HEK293 (cell line): ENCODE results near the gene HRC.

Experiments
- CTCF ChIA-PET: fragments of 350-600 bp; formaldehyde crosslinking; extraction: SDS; loops from one replicate; lab custom pipeline; 2021; ENCODE audit warnings: antibody characterized with exemption; lab: Yijun Ruan, JAX
- POLR2A ChIA-PET: fragments of 300-600 bp; formaldehyde crosslinking; extraction: SDS; loops from one replicate; lab custom pipeline; 2020; ENCODE audit warnings: antibody characterized with exemption, inconsistent platforms; lab: Yijun Ruan, JAX
- H3K27ac ChIP-seq: fragments of 200-500 bp; sonication (Bioruptor generic); 2 replicates; pipeline ENCODE4 v1.5.1; 2014; ENCODE audit warnings: low read depth, low read length, control low read depth, inconsistent platforms; ENCODE audit errors: extremely low read depth
- H3K36me3 ChIP-seq, 2 experiments: fragments of 200-500 bp in 1 of 2; sonication (Bioruptor generic) in 1 of 2; 1 replicate in 1 of 2; 2 replicates in 1 of 2; pipeline ENCODE4 v1.5.1; 2014 to 2017; ENCODE audit warnings: inconsistent platforms in 2 of 2, low read length in 2 of 2; ENCODE audit not compliant: control insufficient read depth in 2 of 2, insufficient read depth in 1 of 2
- H3K4me1 ChIP-seq: fragments of 200-500 bp; sonication (Bioruptor generic); 2 replicates; pipeline ENCODE4 v1.5.1; 2014; ENCODE audit warnings: mild to moderate bottlenecking, low read length, inconsistent platforms; ENCODE audit not compliant: control insufficient read depth, insufficient read depth
- H3K4me3 ChIP-seq: 2 replicates; pipeline ENCODE4 v1.5.1; 2011; ENCODE audit warnings: low read depth, mild to moderate bottlenecking, control low read depth, low read length, moderate library complexity
- H3K9me3 ChIP-seq: fragments of 200-500 bp; sonication (Bioruptor generic); 2 replicates; pipeline ENCODE4 v1.5.1; 2014; ENCODE audit warnings: low read depth, low read length, inconsistent platforms; ENCODE audit not compliant: control insufficient read depth, insufficient read depth
- INSM2 ChIP-seq: fragments of 450-650 bp; formaldehyde crosslinking; IDR thresholded peaks from 2 replicates; pipeline ENCODE4 v1.5.1; 2016; ENCODE audit warnings: missing biosample characterization, missing genetic modification characterization
- KLF1 ChIP-seq: fragments of 450-650 bp; formaldehyde crosslinking; IDR thresholded peaks from 2 replicates; pipeline ENCODE4 v1.5.1; 2016; ENCODE audit warnings: missing biosample characterization, missing genetic modification characterization
- KLF17 ChIP-seq: fragments of 450-650 bp; formaldehyde crosslinking; IDR thresholded peaks from 2 replicates; pipeline ENCODE4 v1.5.1; 2016; ENCODE audit warnings: missing biosample characterization, missing genetic modification characterization
- KLF8 ChIP-seq: fragments of 450-650 bp; formaldehyde crosslinking; IDR thresholded peaks from 2 replicates; pipeline ENCODE4 v1.5.1; 2016; ENCODE audit warnings: missing biosample characterization, missing genetic modification characterization
- SP2 ChIP-seq: fragments of 450-650 bp; formaldehyde crosslinking; IDR thresholded peaks from 2 replicates; pipeline ENCODE4 v1.5.1; 2016; ENCODE audit warnings: missing biosample characterization, missing genetic modification characterization
- SP3 ChIP-seq: fragments of 450-650 bp; formaldehyde crosslinking; IDR thresholded peaks from 2 replicates; pipeline ENCODE4 v1.5.1; 2016; ENCODE audit warnings: missing biosample characterization, missing genetic modification characterization
- ZBTB20 ChIP-seq: fragments of 450-650 bp; formaldehyde crosslinking; IDR thresholded peaks from 2 replicates; pipeline ENCODE4 v1.5.1; 2016; ENCODE audit warnings: missing biosample characterization, missing genetic modification characterization
- ZFHX2 ChIP-seq: fragments of 450-650 bp; formaldehyde crosslinking; conservative IDR thresholded peaks from 2 replicates; pipeline ENCODE4 v1.5.1; 2016; ENCODE audit warnings: missing biosample characterization, missing genetic modification characterization
- ZNF155 ChIP-seq: fragments of 450-650 bp; formaldehyde crosslinking; IDR thresholded peaks from 2 replicates; pipeline ENCODE4 v1.5.1; 2016; ENCODE audit warnings: missing biosample characterization, missing genetic modification characterization
- ZNF169 ChIP-seq: fragments of 450-650 bp; formaldehyde crosslinking; IDR thresholded peaks from 2 replicates; pipeline ENCODE4 v1.5.1; 2016; ENCODE audit warnings: missing biosample characterization, missing genetic modification characterization
- ZNF175 ChIP-seq: fragments of 450-650 bp; formaldehyde crosslinking; IDR thresholded peaks from 2 replicates; pipeline ENCODE4 v1.5.1; 2016; ENCODE audit warnings: missing biosample characterization, missing genetic modification characterization
- ZNF202 ChIP-seq: fragments of 450-650 bp; formaldehyde crosslinking; IDR thresholded peaks from 2 replicates; pipeline ENCODE4 v1.5.1; 2016; ENCODE audit warnings: missing biosample characterization, missing genetic modification characterization, borderline replicate concordance
- ZNF23 ChIP-seq: fragments of 450-650 bp; formaldehyde crosslinking; IDR thresholded peaks from 2 replicates; pipeline ENCODE4 v1.5.1; 2016; ENCODE audit warnings: missing biosample characterization, missing genetic modification characterization, borderline replicate concordance
- ZNF391 ChIP-seq: fragments of 450-650 bp; formaldehyde crosslinking; IDR thresholded peaks from 2 replicates; pipeline ENCODE4 v1.5.1; 2016; ENCODE audit warnings: low read depth, missing biosample characterization, missing genetic modification characterization, borderline replicate concordance
- ZNF76 ChIP-seq: fragments of 450-650 bp; formaldehyde crosslinking; IDR thresholded peaks from 2 replicates; pipeline ENCODE4; 2016; ENCODE audit warnings: low read depth, missing biosample characterization, missing genetic modification characterization, borderline replicate concordance
- TF ChIP-seq, protein P1 (sequence below): fragments of 450-650 bp; formaldehyde crosslinking; IDR thresholded peaks from 2 replicates; pipeline ENCODE4 v1.5.1; 2017; ENCODE audit warnings: missing biosample characterization, missing genetic modification characterization
- TF ChIP-seq, protein P2 (sequence below): fragments of 450-650 bp; formaldehyde crosslinking; IDR thresholded peaks from 2 replicates; pipeline ENCODE4 v1.5.1; 2016; ENCODE audit warnings: missing biosample characterization, missing genetic modification characterization

Gene HRC

DNA sequence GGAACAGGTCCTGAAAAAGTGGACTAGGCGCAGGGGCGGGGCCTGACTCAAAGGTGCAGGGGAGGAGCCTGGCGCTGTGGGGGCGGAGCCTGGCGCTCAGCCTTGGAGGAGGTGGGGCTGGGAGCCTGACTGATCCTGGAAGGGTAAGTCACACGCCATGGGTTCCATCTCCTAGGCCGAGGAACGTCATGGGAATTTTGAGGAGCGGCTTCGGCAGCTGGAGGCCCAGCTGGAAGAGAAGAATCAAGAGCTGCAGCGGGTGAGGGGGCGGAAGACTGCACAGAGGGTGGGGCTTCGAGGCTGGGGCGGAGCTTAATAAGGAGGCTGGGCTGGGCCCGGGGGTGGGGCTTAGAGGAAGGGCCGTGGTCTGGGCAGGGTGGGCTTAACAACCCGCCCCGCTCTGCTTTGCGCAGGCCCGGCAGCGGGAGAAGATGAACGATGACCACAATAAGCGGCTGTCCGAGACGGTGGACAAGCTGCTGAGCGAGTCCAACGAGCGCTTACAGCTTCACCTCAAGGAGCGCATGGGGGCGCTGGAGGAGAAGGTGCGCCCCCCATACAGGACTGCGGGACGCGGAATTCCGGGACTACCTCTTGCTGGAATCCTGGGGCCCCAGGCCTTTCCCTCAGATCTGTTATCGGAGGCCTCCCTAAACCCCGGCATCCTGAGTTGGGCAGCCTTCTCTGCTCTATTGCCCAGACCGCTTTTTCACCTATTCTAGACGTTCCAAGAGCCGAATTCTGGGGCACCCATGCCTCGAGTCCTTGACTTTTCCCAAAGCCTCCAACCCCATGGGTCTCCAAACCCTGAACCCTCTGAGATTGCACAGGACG, 21.4 kb downstream of the HRC start:
- Histone ChIP-seq H3K27ac (no peak overlapping the region), H3K4me3 (no peak overlapping the region), H3K9me3 (no peaks in the 10 kb centered on the region), H3K36me3 (peaks cover 7 to 42% of the 10 kb centered on the region in 2 experiments; a peak in 2 of 3 replicates), H3K4me1 (peaks cover under 1% of the 10 kb centered on the region)
- ChIA-PET CTCF (interaction anchor here (1.2 kb wide), 1 partner anchor 134 kb away, joined by 3 read pairs; no protein-coding TSS in a partner anchor), POLR2A (interaction anchor here (0.9 kb wide), 1 partner anchor 140 kb away, joined by 4 read pairs; the partner anchor contains the start of gene RUVBL2)
- TF ChIP-seq, protein P1, sequence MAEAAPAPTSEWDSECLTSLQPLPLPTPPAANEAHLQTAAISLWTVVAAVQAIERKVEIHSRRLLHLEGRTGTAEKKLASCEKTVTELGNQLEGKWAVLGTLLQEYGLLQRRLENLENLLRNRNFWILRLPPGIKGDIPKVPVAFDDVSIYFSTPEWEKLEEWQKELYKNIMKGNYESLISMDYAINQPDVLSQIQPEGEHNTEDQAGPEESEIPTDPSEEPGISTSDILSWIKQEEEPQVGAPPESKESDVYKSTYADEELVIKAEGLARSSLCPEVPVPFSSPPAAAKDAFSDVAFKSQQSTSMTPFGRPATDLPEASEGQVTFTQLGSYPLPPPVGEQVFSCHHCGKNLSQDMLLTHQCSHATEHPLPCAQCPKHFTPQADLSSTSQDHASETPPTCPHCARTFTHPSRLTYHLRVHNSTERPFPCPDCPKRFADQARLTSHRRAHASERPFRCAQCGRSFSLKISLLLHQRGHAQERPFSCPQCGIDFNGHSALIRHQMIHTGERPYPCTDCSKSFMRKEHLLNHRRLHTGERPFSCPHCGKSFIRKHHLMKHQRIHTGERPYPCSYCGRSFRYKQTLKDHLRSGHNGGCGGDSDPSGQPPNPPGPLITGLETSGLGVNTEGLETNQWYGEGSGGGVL (tag by site-specific recombination): no peak
- TF ChIP-seq SP2 (0 out of 2 replicates have a peak, but pooled peaks have one; percentile 31), SP3 (tag by site-specific recombination) (peak; percentile 39; the same call in 1 of the 2 replicates), KLF1 (tag by site-specific recombination) (peak; percentile 22; the same call in 1 of the 2 replicates), ZFHX2 (tag by site-specific recombination) (no peak)

GRCh38 chr19:49132974-49133609, 22.1 kb downstream of the HRC start:
- Histone ChIP-seq H3K27ac (no peak overlapping the region), H3K36me3 (peaks cover 7 to 42% of the 10 kb centered on the region in 2 experiments; a peak in 2 of 3 replicates), H3K4me1 (peaks cover 4% of the 10 kb centered on the region), H3K9me3 (no peaks in the 10 kb centered on the region), H3K4me3 (no peak overlapping the region)
- TF ChIP-seq ZNF175 (tag by site-specific recombination) (no peak), KLF8 (0 out of 2 replicates have a peak, but pooled peaks have one; percentile 30), ZNF76 (no peak), ZNF23 (tag by site-specific recombination) (no peak)
- ChIA-PET CTCF (interaction anchor here (1.2 kb wide), 2 partner anchors 75 to 133 kb away, joined by 3 read pairs; no protein-coding TSS in a partner anchor), POLR2A (interaction anchor here (0.9 kb wide), 1 partner anchor 139 kb away, joined by 4 read pairs; the partner anchor contains the start of gene RUVBL2)

DNA sequence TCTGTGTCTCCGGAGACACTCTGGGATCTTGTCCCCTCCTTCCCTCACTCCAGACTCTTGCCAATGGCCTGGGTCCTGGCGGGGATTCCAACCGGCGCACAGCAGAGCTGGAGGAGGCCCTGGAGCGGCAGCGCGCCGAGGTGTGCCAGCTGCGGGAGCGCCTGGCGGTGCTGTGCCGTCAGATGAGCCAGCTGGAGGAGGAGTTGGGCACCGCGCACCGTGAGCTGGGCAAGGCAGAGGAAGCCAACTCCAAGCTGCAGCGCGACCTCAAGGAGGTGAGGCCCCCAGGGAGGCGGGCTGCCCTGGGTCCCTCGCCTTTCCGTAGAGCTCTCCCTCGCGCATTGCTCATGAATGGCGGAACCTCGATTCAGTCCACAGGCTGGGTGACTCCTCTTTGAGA, 24.9 kb downstream of the HRC start:
- H3K36me3 ChIP-seq: peaks cover 6 to 30% of the 10 kb centered on the region in 2 experiments; a peak in 2 of 3 replicates
- POLR2A ChIA-PET: no interaction called here
- H3K4me1 ChIP-seq: peaks cover 7% of the 10 kb centered on the region
- H3K4me3 ChIP-seq: no peak overlapping the region
- H3K27ac ChIP-seq: no peak overlapping the region
- H3K9me3 ChIP-seq: no peaks in the 10 kb centered on the region
- TF ChIP-seq ZNF169 (no peak), KLF17 (tag by site-specific recombination) (no peak), ZNF391 (tag by site-specific recombination) (no peak), INSM2 (tag by site-specific recombination) (no peak), ZNF155 (no peak), ZFHX2 (tag by site-specific recombination) (no peak), ZNF202 (no peak), ZBTB20 (tag by site-specific recombination) (no peak)
- TF ChIP-seq, protein P2, sequence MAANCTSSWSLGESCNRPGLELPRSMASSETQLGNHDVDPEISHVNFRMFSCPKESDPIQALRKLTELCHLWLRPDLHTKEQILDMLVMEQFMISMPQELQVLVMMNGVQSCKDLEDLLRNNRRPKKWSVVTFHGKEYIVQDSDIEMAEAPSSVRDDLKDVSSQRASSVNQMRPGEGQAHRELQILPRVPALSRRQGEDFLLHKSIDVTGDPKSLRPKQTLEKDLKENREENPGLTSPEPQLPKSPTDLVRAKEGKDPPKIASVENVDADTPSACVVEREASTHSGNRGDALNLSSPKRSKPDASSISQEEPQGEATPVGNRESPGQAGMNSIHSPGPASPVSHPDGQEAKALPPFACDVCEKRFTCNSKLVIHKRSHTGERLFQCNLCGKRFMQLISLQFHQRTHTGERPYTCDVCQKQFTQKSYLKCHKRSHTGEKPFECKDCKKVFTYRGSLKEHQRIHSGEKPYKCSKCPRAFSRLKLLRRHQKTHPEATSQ: no peak
- TF ChIP-seq, all 188 proteins: peak for 0
- CTCF ChIA-PET: interaction anchor here (0.7 to 3.2 kb wide), 9 partner anchors 11 to 137 kb away, joined by 3 to 20 read pairs (median 4); partner anchors contain the start of genes GYS1 and RUVBL2
